ENCODE results near the gene IFI27L1.

- TF ChIP-seq, protein P1, sequence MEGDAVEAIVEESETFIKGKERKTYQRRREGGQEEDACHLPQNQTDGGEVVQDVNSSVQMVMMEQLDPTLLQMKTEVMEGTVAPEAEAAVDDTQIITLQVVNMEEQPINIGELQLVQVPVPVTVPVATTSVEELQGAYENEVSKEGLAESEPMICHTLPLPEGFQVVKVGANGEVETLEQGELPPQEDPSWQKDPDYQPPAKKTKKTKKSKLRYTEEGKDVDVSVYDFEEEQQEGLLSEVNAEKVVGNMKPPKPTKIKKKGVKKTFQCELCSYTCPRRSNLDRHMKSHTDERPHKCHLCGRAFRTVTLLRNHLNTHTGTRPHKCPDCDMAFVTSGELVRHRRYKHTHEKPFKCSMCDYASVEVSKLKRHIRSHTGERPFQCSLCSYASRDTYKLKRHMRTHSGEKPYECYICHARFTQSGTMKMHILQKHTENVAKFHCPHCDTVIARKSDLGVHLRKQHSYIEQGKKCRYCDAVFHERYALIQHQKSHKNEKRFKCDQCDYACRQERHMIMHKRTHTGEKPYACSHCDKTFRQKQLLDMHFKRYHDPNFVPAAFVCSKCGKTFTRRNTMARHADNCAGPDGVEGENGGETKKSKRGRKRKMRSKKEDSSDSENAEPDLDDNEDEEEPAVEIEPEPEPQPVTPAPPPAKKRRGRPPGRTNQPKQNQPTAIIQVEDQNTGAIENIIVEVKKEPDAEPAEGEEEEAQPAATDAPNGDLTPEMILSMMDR (IDR thresholded peaks at IDR 0.05), result no peak
- TF ChIP-seq POLR2A (IDR thresholded peaks at IDR 0.05) (no peak), POLR2AphosphoS5 (IDR thresholded peaks at IDR 0.05) (no peak)
Measured at GRCh38 chr14:94100847-94101246, 19.7 kb downstream of the IFI27L1 start.
